Lower leg skin (tissue), 4 donors: Measurements from ENCODE around the gene PSMD9. TPM values are rescaled to one million over a fixed set of nuclear protein-coding genes. Genes with fewer than 3 reads are reported as not detected.
"Not testable (repeated sequence)": the region's sequence is repeated elsewhere in the genome, so short reads cannot be mapped to it uniquely, and the experiment has no call there.

Experiments used
- DNase-seq, 2 donors: peaks; one replicate each; pipeline ENCODE4 v3.0.0-alpha.2; 2019; ENCODE audit warnings: low spot score in 2 of 2
- H3K4me3 ChIP-seq: fragments of 200-600 bp; sonication (generic); 2 replicates; pipeline ENCODE4 v1.5.1; 2017; ENCODE audit warnings: mild to moderate bottlenecking, low read depth; ENCODE audit not compliant: poor library complexity, severe bottlenecking
- CTCF ChIP-seq, 3 donors: fragments of 450-650 bp; IDR thresholded peaks; one replicate each; pipeline ENCODE4 v1.5.1; 2016; ENCODE audit warnings: antibody characterized with exemption in 3 of 3, mild to moderate bottlenecking in 3 of 3, moderate library complexity in 2 of 3
- POLR2A ChIP-seq, 2 donors: fragments of 450-650 bp; IDR thresholded peaks; one replicate each; pipeline ENCODE4 v1.6.1; 2016 to 2017; ENCODE audit warnings: antibody characterized with exemption in 2 of 2, mild to moderate bottlenecking in 1 of 2, moderate library complexity in 1 of 2
- WGBS, 2 donors: methylation state at CpG; one replicate each; pipeline ENCODE4 v1.1.5; 2018; 5-methylcytosine and 5-hydroxymethylcytosine counted together
- intact Hi-C: fragments of 100-400 bp; cut with DNase I; formaldehyde crosslinking; loops from one replicate; pipeline ENCODE4 v1.15.0; 2023; ENCODE audit warnings: low total_unique reads
- total RNA-seq, 4 donors: library from RNA; depleted of rRNA; stranded (reverse); fragments of >200 nt; gene quantifications; one replicate each; pipeline ENCODE4 v1.1.0, GENCODE V29; 2016

Gene PSMD9
- total RNA-seq, 4 donors from 2014 or later = 67.9 to 87.5 (median 82.7) TPM

- intact Hi-C loops = no loop called here
- TF ChIP-seq POLR2A (IDR thresholded peaks at IDR 0.05) = no peak
- TF ChIP-seq CTCF (IDR thresholded peaks at IDR 0.05) = no peak
- no peak overlapping the region for H3K4me3 ChIP-seq
- WGBS, 2 donors = 85% methylated on average over 1 of the region's 1 CpG; no CpG with 5 or more reads in 1 of the 2 donors
- DNase-seq = no peak
Observed at GRCh38 chr12:121860257-121860656, 28.3 kb upstream of the PSMD9 start.

DNA sequence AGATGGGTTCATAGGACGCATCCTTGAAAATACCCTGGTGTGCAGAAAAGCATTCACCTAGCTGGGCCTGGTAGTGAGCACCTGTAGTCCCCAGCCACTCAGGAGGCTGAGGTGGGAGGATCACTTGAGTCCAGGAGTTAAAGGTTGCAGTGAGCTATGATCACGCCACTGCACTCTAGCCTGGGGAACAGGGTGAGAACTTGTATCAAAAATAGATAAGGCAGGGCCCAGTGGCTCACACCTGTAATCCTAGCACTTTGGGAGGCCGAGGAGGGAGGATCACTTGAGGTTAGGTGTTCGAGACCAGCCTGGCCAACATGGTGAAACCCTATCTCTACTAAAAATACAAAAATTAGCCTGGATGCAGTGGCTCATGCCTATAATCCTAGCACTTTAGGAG lies 27.9 kb upstream of the PSMD9 start:
- intact Hi-C loops, H3K4me3 ChIP-seq, DNase-seq: not testable (repeated sequence)
- 96 to 100% methylated on average over 4 of the region's 4 CpGs for WGBS, 2 donors

- TF ChIP-seq POLR2A (IDR thresholded peaks at IDR 0.05) (no peak), CTCF (IDR thresholded peaks at IDR 0.05) (no peak)
- DNase-seq = no peak
- WGBS, 2 donors = 26 to 36% methylated on average over 11 of the region's 11 CpGs
- intact Hi-C loops = no loop called here
- no peak overlapping the region for H3K4me3 ChIP-seq
Observed at GRCh38 chr12:121861636-121862254, 26.8 kb upstream of the PSMD9 start.

- no peak for TF ChIP-seq CTCF (IDR thresholded peaks at IDR 0.05)
- no peak for TF ChIP-seq POLR2A (IDR thresholded peaks at IDR 0.05)
- WGBS, 2 donors = 61 to 68% methylated on average over 4 of the region's 4 CpGs
- DNase-seq = no peak
- H3K4me3 ChIP-seq = no peak overlapping the region
- intact Hi-C loops = no loop called here
Observed at GRCh38 chr12:121866331-121866730, 22.3 kb upstream of the PSMD9 start.

DNA sequence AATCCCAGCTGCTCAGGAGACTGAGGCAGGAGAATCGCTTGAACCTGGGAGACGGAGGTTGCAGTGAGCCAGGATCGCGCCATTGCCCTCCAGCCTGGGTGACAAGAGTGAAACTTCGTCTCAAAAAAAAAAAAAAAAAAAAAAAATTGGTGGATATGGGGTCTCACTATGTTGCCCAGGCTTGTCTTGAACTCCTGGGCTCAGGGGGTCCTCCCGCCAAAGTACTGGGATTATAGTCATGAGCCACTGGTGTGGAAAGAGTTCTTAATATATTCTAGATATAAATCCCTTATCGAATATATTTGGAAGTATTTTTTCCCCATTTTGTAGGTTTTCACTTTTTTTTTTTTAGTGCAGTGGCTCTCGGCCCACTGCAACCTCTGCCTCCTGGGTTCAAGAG lies 19.4 kb upstream of the PSMD9 start:
- intact Hi-C loops, DNase-seq, H3K4me3 ChIP-seq: not testable (repeated sequence)
- 92 to 94% methylated on average over 8 of the region's 8 CpGs for whole genome bisulfite sequencing, 2 donors

- WGBS, 2 donors = 80 to 90% methylated on average over 1 to 2 of the region's 3 CpGs
- no peak overlapping the region for H3K4me3 ChIP-seq
- no peak for TF ChIP-seq CTCF (IDR thresholded peaks at IDR 0.05)
- no peak for TF ChIP-seq POLR2A (IDR thresholded peaks at IDR 0.05)
- no peak for DNase-seq
- intact Hi-C loops = no loop called here
Observed at GRCh38 chr12:121871467-121871866, 17.1 kb upstream of the PSMD9 start.

GRCh38 chr12:121872546-121873215 lies 15.9 kb upstream of the PSMD9 start:
- intact Hi-C loops = no loop called here
- no peak overlapping the region for H3K4me3 ChIP-seq
- TF ChIP-seq POLR2A (IDR thresholded peaks at IDR 0.05) (no peak), CTCF (IDR thresholded peaks at IDR 0.05) (no peak)
- WGBS, 2 donors = 52 to 63% methylated on average over 5 of the region's 5 CpGs
- DNase-seq = no peak
